ENCODE results near the gene MLEC.

DNA sequence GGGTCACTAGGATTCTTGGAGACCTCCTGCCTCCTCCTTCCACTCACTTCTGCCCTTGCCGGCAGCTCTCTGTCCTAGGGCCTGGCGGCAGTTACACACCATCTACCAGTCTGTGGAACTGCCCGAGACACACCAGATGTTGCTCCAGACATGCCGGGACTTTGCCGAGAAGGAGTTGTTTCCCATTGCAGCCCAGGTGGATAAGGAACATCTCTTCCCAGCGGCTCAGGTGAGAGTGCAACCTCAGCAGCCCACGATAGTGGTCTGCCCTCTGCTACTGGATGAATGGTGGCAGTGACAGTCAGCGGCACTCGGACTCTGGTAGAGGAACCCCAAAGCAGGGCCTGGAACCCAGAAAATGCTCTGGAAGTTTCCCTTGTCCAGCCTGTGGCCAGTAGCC, 40.0 kb downstream of the MLEC start:
- TF ChIP-seq POLR2AphosphoS5 (IDR thresholded peaks at IDR 0.05; ENCODE audit: insufficient read depth in 1 of 2, low read depth in 1 of 2) = no peak
- TF ChIP-seq, protein P1, sequence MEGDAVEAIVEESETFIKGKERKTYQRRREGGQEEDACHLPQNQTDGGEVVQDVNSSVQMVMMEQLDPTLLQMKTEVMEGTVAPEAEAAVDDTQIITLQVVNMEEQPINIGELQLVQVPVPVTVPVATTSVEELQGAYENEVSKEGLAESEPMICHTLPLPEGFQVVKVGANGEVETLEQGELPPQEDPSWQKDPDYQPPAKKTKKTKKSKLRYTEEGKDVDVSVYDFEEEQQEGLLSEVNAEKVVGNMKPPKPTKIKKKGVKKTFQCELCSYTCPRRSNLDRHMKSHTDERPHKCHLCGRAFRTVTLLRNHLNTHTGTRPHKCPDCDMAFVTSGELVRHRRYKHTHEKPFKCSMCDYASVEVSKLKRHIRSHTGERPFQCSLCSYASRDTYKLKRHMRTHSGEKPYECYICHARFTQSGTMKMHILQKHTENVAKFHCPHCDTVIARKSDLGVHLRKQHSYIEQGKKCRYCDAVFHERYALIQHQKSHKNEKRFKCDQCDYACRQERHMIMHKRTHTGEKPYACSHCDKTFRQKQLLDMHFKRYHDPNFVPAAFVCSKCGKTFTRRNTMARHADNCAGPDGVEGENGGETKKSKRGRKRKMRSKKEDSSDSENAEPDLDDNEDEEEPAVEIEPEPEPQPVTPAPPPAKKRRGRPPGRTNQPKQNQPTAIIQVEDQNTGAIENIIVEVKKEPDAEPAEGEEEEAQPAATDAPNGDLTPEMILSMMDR (IDR thresholded peaks at IDR 0.05) = no peak
